ENCODE data around the gene LDHA.
A peak's percentile ranks its signal among the peaks of the same experiment; 100 is the strongest.

LDHA gene

DNA sequence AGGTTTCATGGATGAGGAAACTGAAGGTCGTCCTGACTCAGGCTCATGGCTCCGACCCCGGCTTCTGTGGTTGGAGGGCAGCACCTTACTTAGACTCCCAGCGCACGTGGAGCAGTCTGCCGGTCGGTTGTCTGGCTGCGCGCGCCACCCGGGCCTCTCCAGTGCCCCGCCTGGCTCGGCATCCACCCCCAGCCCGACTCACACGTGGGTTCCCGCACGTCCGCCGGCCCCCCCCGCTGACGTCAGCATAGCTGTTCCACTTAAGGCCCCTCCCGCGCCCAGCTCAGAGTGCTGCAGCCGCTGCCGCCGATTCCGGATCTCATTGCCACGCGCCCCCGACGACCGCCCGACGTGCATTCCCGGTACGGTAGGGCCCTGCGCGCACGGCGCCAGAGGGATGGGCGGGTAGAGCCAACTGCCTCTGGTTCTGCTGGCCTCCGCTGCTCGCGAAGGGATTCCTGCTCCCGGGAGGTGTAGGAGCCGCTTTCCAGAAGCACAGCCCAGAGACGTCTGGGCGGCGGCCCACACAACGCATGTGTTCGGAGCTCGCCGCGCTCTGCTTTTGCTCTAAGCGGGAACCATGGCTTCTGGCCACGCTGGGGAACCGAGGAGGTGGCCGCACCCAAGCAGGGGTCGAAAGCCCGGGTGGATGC, at the start of gene LDHA:
LDHA (plus strand) TSS at position 289 of the 653 bp plus-strand sequence. CDS start 2,280 bp downstream, outside the sequence.
- ATAC-seq (ENCODE audit: low read depth) (peak; percentile 77), DNase-seq (ENCODE audit: low spot score) (peak; percentile 98)
- TF ChIP-seq, protein P1, sequence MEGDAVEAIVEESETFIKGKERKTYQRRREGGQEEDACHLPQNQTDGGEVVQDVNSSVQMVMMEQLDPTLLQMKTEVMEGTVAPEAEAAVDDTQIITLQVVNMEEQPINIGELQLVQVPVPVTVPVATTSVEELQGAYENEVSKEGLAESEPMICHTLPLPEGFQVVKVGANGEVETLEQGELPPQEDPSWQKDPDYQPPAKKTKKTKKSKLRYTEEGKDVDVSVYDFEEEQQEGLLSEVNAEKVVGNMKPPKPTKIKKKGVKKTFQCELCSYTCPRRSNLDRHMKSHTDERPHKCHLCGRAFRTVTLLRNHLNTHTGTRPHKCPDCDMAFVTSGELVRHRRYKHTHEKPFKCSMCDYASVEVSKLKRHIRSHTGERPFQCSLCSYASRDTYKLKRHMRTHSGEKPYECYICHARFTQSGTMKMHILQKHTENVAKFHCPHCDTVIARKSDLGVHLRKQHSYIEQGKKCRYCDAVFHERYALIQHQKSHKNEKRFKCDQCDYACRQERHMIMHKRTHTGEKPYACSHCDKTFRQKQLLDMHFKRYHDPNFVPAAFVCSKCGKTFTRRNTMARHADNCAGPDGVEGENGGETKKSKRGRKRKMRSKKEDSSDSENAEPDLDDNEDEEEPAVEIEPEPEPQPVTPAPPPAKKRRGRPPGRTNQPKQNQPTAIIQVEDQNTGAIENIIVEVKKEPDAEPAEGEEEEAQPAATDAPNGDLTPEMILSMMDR (IDR thresholded peaks at IDR 0.05; ENCODE audit: poor library complexity, severe bottlenecking): no peak
- Histone ChIP-seq H3K27ac (ENCODE audit: poor library complexity, severe bottlenecking) (peak within 1 kb of the TSS; percentile 96), H3K27me3 (ENCODE audit: insufficient read depth, poor library complexity, severe bottlenecking) (no peaks in the 10 kb centered on the region), H3K9me3 (ENCODE audit: severe bottlenecking) (no peaks in the 10 kb centered on the region), H3K36me3 (ENCODE audit: low read depth) (peaks cover 41% of the 10 kb centered on the region), H3K4me1 (ENCODE audit: insufficient read depth, poor library complexity, severe bottlenecking) (peaks cover 16% of the 10 kb centered on the region), H3K4me3 (ENCODE audit: severe bottlenecking) (peak within 1 kb of the TSS; percentile 75)

GRCh38 chr11:18347471-18348125, 46.8 kb upstream of the LDHA start:
- Histone ChIP-seq H3K36me3 (ENCODE audit: low read depth) (peaks cover 67% of the 10 kb centered on the region), H3K27ac (ENCODE audit: poor library complexity, severe bottlenecking) (peak overlapping the region; percentile 10), H3K27me3 (ENCODE audit: insufficient read depth, poor library complexity, severe bottlenecking) (no peaks in the 10 kb centered on the region), H3K4me3 (ENCODE audit: severe bottlenecking) (no peak overlapping the region), H3K9me3 (ENCODE audit: severe bottlenecking) (no peaks in the 10 kb centered on the region), H3K4me1 (ENCODE audit: insufficient read depth, poor library complexity, severe bottlenecking) (peaks cover 14% of the 10 kb centered on the region)
- DNase-seq (ENCODE audit: low spot score): no peak
- no peak; the same call in 2 of the 3 replicates for ATAC-seq (ENCODE audit: low read depth)
- TF ChIP-seq, protein P1 (IDR thresholded peaks at IDR 0.05; ENCODE audit: poor library complexity, severe bottlenecking): no peak

DNA sequence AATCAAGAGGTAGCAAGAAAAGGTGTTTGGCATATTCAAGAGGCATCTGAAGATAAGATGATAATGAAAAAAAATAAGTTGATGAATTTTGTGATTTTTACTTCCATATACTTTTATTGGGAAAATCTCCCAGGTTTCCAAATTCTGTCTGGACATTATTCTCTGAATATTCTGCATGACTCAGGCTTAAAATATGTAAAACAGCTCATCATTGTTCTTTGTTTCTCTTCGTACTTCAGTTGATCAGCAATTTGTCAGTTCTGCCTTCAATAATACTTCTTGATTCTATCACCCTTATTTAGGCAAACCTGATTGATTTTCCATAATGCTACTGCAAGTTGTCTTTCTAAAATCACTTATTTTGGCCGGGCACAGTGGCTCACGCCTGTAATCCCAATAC, 41.8 kb upstream of the LDHA start:
- TF ChIP-seq, protein P1 (IDR thresholded peaks at IDR 0.05; ENCODE audit: poor library complexity, severe bottlenecking): no peak
- peaks cover 75% of the 10 kb centered on the region for H3K36me3 ChIP-seq (ENCODE audit: low read depth)
- no peaks in the 10 kb centered on the region for H3K27me3 ChIP-seq (ENCODE audit: insufficient read depth, poor library complexity, severe bottlenecking)
- peaks cover 11% of the 10 kb centered on the region for H3K4me1 ChIP-seq (ENCODE audit: insufficient read depth, poor library complexity, severe bottlenecking)
- DNase-seq (ENCODE audit: low spot score): no peak
- no peak overlapping the region for H3K4me3 ChIP-seq (ENCODE audit: severe bottlenecking)
- peak; percentile 51; the same call in 2 of the 3 replicates for ATAC-seq (ENCODE audit: low read depth)
- H3K27ac ChIP-seq (ENCODE audit: poor library complexity, severe bottlenecking): peak overlapping the region; percentile 10
- H3K9me3 ChIP-seq (ENCODE audit: severe bottlenecking): no peaks in the 10 kb centered on the region

GRCh38 chr11:18358646-18359045, 35.7 kb upstream of the LDHA start:
- ATAC-seq (ENCODE audit: low read depth): no peak
- peaks cover 84% of the 10 kb centered on the region for H3K36me3 ChIP-seq (ENCODE audit: low read depth)

More at GRCh38 chr11:18358646-18359045, 35.7 kb upstream of the LDHA start:
- H3K4me1 ChIP-seq (ENCODE audit: insufficient read depth, poor library complexity, severe bottlenecking): no peaks in the 10 kb centered on the region
- no peak overlapping the region for H3K4me3 ChIP-seq (ENCODE audit: severe bottlenecking)
- TF ChIP-seq, protein P1 (IDR thresholded peaks at IDR 0.05; ENCODE audit: poor library complexity, severe bottlenecking): no peak
- no peak for DNase-seq (ENCODE audit: low spot score)
- no peaks in the 10 kb centered on the region for H3K27me3 ChIP-seq (ENCODE audit: insufficient read depth, poor library complexity, severe bottlenecking)
- no peaks in the 10 kb centered on the region for H3K9me3 ChIP-seq (ENCODE audit: severe bottlenecking)
- no peak overlapping the region for H3K27ac ChIP-seq (ENCODE audit: poor library complexity, severe bottlenecking)

All from RWPE2 (cell line).